Stimulated activated naive CD4-positive, alpha-beta T cell treated with Interleukin-2 at 50 U/mL for 16 hours (primary cell): Measurements from ENCODE around the gene RNF151.
"Not testable (repeated sequence)": the region's sequence is repeated elsewhere in the genome, so short reads cannot be mapped to it uniquely, and the experiment has no call there.

Source experiments
- DNase-seq: peaks from one replicate; lab custom pipeline; 2025; lab: John Stamatoyannopoulos, UW

RNF151 gene, protein sequence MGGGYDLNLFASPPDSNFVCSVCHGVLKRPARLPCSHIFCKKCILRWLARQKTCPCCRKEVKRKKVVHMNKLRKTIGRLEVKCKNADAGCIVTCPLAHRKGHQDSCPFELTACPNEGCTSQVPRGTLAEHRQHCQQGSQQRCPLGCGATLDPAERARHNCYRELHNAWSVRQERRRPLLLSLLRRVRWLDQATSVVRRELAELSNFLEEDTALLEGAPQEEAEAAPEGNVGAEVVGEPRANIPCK

DNA sequence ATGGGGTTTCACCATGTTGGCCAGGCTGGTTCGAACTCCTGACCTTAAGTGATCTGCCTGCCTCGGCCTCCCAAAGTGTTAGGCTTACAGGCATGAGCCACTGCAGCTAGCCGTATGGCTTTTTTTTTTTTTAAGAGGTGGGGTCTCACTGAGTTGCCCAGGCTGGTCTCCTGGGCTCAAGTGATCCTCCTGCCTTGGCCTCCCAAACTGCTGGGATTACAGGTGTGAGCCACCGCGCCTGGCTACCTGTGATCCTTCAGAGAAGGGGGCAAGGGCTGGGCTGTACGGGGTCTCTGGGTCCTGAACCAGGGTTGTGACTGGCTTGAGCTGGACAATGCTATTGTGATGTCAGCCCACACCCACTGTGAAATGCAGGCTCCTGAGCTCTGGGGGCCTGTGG is at the start of gene RNF151:
Gene RNF151, plus strand, starts transcription at position 397 of the 400 bp plus-strand sequence. CDS start 26 bp downstream, outside the sequence.
- DNase-seq: no peak

- DNase-seq: no peak
Observed at GRCh38 chr16:1917056-1917664, 49.5 kb upstream of the RNF151 start.

DNA sequence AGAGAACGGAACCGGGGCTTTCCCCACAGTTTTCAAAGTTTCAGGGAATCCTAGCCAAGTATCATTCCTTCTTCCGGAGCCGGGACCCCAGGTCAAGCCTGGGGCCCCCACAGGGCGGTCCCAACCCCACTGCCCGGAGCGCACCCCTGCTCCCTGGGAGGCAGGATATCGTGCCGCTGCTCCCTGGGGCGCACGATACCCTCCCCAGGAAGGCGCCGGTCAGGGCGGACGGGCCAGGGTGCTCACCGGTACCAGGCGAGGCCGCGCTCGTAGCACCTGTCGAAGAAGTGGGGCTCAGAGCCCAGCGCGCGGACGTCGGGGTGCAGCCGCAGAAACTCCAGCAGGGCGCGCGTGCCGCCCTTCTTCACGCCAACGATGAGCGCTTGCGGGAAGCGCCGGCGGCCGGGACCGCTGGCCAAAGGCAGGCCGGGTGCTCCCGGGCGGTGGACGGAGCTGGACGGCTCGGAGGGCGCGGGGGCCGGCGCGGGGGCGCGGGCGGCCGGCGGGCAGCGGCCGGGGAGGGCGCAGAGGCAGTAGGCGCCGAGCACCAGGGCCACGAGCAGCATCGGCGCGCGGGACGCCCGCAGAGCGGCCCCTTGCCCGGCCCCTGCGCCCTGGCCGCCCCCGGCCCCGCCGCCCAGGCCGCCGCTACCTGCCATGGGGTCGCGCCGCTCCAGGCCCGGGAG is 48.8 kb upstream of the RNF151 start:
- DNase-seq: no peak

GRCh38 chr16:1918351-1919326 is 48.0 kb upstream of the RNF151 start, which contains the start of gene HS3ST6:
Gene HS3ST6, minus strand, starts transcription at chr16:1918415. Its CDS starts 92 bp downstream, at chr16:1918323.
- DNase-seq: no peak

DNA sequence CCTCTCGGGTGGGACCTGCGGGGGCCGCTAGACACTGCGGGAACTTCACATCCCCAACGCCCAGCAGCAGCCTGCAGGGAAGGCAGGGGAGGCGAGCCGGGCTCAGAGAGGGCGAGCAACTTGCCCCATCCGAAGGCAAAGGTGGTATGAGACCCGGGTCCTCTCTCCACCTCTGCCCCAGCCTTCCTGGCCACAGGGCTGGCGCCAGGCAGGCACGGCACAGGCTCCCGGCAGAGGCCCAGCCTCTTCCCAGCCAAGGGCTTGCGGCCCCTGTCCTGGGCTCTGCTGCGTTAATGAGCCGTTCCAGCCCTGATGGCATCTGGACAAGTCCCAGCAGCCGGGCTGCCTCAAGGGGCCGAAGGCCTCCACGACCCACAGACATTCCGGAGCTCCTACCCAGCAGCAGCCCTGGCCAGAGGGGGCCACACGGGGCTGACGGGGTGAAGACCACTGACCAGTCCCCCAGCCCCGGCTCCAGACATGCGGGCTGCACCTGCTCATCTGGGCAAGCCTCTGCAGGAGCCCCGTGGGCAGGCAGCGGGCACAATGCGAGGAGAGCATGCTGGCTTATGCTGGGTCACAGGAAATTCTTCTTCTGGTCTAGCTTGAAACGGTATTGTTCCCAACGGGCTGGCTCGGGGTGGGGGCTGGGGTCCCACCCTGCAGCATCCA is 47.2 kb upstream of the RNF151 start:
- DNase-seq: no peak

GRCh38 chr16:1920122-1920521 is 46.5 kb upstream of the RNF151 start:
- DNase-seq: not testable (repeated sequence)

DNA sequence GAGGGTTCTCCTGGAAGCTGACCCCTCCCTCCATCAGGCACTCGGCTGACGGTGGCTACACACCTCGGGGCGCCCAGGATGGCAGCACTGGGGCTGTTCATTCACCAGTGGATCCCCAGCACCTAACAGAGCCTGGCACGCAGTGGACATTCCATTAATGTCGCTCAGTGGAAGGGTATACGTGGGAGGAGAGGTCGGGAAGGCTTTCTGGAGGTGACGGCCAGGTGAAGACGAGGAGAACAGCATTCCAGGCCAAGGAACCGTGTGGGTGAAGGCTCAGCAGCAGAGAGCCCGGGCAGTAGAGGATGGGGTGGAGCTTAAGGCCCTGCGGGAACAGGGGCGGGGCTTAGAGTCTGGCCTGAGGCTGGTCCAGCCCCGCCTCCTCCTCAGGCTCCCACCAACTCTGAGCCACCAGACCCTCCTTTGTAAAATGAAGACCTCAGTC is 45.9 kb upstream of the RNF151 start:
- no peak for DNase-seq

GRCh38 chr16:1922357-1922756 is 44.3 kb upstream of the RNF151 start:
- DNase-seq: no peak

GRCh38 chr16:1923299-1924034 is 43.2 kb upstream of the RNF151 start:
- DNase-seq: no peak

GRCh38 chr16:1924095-1924494 is 42.6 kb upstream of the RNF151 start:
- DNase-seq: no peak

GRCh38 chr16:1926271-1926670 is 40.4 kb upstream of the RNF151 start:
- DNase-seq: no peak

DNA sequence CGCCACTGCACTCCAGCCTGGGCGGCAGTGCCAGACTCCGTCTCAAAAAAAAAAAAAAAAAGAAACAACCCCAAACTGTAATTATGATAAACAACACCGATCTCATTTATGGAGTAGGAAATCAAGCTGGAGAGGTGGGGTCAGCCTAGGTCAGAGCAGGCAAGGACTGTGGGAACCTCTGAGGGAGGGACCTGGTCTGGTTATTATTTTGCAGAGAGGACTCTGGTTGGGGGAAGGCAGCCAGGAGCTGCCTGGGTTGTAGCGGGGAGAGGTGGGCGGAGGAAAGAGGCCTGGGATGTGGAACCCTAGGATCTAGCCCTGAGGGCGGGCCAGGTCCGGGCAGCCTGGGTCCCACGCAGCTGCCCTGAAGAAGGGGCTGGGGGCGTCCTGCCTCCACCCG is 37.6 kb upstream of the RNF151 start:
- DNase-seq: no peak

DNA sequence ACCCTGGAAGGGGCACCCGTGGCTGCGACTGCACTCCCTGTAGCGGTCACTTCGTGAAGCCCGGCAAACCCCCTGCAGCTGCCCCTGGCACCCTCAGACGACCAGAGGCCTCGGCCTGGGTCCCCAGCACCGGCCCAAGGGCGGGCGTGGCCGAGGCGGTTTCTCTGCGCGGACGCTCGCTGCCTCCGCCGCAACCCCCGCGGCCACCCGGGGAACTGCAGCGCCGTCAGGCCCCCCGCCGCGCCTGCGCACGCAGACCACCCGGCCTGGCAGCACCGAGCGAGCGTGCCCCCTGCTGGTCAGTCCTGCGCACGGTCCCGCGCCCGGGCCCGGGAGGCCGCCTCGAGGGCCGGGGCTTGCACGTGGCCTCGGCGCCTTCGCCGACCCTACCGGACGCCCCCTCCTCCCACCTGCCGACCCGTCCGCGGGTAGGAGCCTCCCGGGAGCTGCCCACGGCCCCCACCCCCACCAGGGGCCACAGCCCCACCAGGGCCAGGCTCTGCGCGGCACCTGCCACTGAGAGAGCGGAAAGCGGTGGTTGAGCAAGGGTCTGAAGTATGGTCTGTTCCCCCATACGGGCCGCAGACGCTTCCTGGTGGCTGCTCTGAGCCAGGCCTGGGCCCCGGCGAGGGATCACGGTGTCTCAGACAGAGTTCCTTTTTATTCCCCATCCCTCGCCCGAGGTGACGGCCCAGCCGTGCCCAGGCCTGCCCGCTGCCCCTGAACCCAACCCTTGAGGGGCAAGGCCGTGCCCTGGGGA is 36.9 kb upstream of the RNF151 start:
- DNase-seq: peak; percentile 86

DNA sequence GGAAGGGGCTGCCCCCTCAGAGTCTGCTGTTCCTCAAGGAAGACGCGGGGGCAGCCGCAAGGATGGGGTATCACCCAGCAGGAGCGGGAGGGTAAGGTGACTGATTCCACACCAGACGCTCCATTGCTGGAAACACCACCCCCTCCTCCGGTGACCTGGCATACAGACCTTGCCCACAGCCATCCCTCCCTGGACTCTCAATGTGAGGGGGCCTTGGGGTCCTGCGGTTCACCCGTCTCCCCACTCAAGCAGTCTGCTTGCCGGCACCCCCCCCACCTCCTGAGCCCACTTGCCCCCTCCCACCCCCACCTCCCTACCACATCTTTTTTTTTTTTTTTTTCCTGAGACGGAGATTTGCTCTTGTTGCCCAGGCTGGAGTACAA is 36.3 kb upstream of the RNF151 start:
- DNase-seq: no peak

- DNase-seq: no peak
Observed at GRCh38 chr16:1932050-1933028, 34.3 kb upstream of the RNF151 start.

DNA sequence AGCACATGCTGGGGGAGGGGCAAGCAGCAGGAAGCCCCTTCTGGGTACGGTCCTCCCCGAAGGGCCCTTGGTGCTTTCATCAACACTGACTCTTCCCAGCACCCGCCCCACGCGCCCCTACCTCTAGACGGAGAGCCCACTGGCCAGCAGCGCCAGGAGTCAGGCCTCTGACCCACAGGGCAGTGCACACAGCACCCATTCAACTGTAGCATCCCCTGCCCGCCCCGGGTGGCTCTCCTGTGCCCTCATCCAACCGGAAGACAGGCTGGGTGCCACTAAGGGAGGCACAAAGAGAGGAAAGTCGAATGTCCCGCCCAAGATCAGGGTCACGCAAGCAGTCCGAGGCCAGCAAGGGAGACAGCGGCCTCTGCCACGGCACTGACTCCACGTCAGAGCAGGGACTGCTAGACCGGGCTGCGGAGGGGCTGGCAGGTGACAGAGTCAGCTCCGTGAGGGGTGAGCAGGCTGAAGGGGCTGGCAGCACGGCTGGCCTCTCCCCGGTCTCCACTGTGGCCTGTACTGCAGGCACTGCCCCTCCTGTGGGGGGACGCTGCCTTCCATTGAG is 33.5 kb upstream of the RNF151 start:
- DNase-seq: no peak

GRCh38 chr16:1936945-1937479 is 29.6 kb upstream of the RNF151 start:
- no peak for DNase-seq

DNA sequence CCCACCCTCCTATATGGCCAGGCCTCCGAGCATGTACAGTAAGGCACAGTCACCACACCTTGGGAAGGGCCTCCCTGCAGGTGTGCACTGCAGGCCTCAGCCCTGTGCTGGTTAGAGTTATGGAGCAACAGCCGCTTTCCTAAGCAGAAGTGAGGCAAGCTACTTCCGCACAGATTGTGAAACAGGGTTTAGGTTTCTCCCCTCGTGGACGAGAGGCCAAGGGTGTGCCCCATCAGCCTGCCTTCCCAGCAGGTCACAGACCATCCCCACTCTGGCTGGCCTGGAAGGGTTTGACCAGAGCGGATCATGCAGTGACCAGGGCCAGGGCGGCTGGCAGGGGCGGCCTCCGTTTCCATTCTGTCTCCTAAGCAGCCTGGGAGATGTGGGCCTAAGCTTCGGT is 28.3 kb upstream of the RNF151 start:
- no peak for DNase-seq
